H9 (cell line): ENCODE data around the gene RAB4B. TPM values are rescaled to one million over a fixed set of nuclear protein-coding genes. Genes with fewer than 3 reads are reported as not detected.

ENCODE experiments used
- DNase-seq: peaks from one replicate; pipeline ENCODE4 v3.0.0-alpha.2; 2017
- H2AFZ ChIP-seq: one replicate; pipeline ENCODE4 v1.6.1; 2013; ENCODE audit warnings: mild to moderate bottlenecking, low read length, control low read depth, moderate library complexity
- H2AK5ac ChIP-seq: 2 replicates; pipeline ENCODE4 v1.6.1; 2013; ENCODE audit warnings: low read length, control low read depth, mixed read lengths; ENCODE audit not compliant: insufficient read length
- H2BK120ac ChIP-seq: one replicate; pipeline ENCODE4 v1.6.1; 2013; ENCODE audit warnings: low read depth, mild to moderate bottlenecking, low read length, control low read depth, inconsistent platforms; ENCODE audit not compliant: poor library complexity, severe bottlenecking
- H2BK12ac ChIP-seq: 2 replicates; pipeline ENCODE4 v1.6.1; 2013; ENCODE audit warnings: low read length, control low read depth, mixed read lengths, low read depth; ENCODE audit not compliant: insufficient read length
- H2BK15ac ChIP-seq: 2 replicates; pipeline ENCODE4 v1.6.1; 2013; ENCODE audit warnings: low read depth, low read length, control low read depth
- H2BK20ac ChIP-seq: one replicate; pipeline ENCODE4 v1.6.1; 2013; ENCODE audit warnings: low read depth, mild to moderate bottlenecking, low read length, control low read depth, inconsistent platforms; ENCODE audit not compliant: poor library complexity, severe bottlenecking
- H2BK5ac ChIP-seq: 2 replicates; pipeline ENCODE4 v1.6.1; 2013; ENCODE audit warnings: low read length, control low read depth, mixed read lengths; ENCODE audit not compliant: insufficient read length
- H3K14ac ChIP-seq: 2 replicates; pipeline ENCODE4 v1.6.1; 2013; ENCODE audit warnings: low read length, control low read depth; ENCODE audit not compliant: insufficient read depth
- H3K18ac ChIP-seq: 2 replicates; pipeline ENCODE4 v1.6.1; 2013; ENCODE audit warnings: low read depth, mild to moderate bottlenecking, mixed read lengths, low read length, control low read depth; ENCODE audit not compliant: insufficient read length
- H3K23ac ChIP-seq: 2 replicates; pipeline ENCODE4 v1.6.1; 2013; ENCODE audit warnings: low read length, control low read depth, mixed read lengths, low read depth; ENCODE audit not compliant: insufficient read length
- H3K23me2 ChIP-seq: 2 replicates; pipeline ENCODE4 v1.6.1; 2013; ENCODE audit warnings: low read depth, mild to moderate bottlenecking, mixed read lengths, low read length, control low read depth; ENCODE audit not compliant: insufficient read length, poor library complexity, severe bottlenecking
- H3K27ac ChIP-seq: 2 replicates; pipeline ENCODE4 v1.5.1; 2013; ENCODE audit warnings: low read length, control low read depth, mixed read lengths, low read depth; ENCODE audit not compliant: insufficient read length
- H3K27me3 ChIP-seq: 2 replicates; pipeline ENCODE4 v1.6.1; 2013; ENCODE audit warnings: low read length, control low read depth, inconsistent platforms; ENCODE audit not compliant: insufficient read depth
- H3K4ac ChIP-seq: 2 replicates; pipeline ENCODE4 v1.6.1; 2013; ENCODE audit warnings: low read depth, mild to moderate bottlenecking, control low read depth, inconsistent platforms, low read length, moderate library complexity
- H3K4me1 ChIP-seq: 2 replicates; pipeline ENCODE4 v1.6.1; 2013; ENCODE audit warnings: low read length, control low read depth, inconsistent platforms; ENCODE audit not compliant: insufficient read depth
- H3K4me2 ChIP-seq: 2 replicates; pipeline ENCODE4 v1.6.1; 2013; ENCODE audit warnings: low read length, control low read depth, mixed read lengths; ENCODE audit not compliant: insufficient read length, insufficient read depth
- H3K56ac ChIP-seq: 2 replicates; pipeline ENCODE4 v1.6.1; 2013; ENCODE audit warnings: low read depth, mild to moderate bottlenecking, mixed read lengths, low read length, control low read depth; ENCODE audit not compliant: insufficient read length
- H3K79me1 ChIP-seq: 2 replicates; pipeline ENCODE4 v1.6.1; 2013; ENCODE audit warnings: low read depth, mild to moderate bottlenecking, moderate library complexity, low read length, control low read depth, inconsistent platforms; ENCODE audit not compliant: insufficient read depth, poor library complexity, severe bottlenecking
- H3K79me2 ChIP-seq: 2 replicates; pipeline ENCODE4 v1.6.1; 2013; ENCODE audit warnings: low read length, control low read depth, inconsistent platforms; ENCODE audit not compliant: insufficient read depth
- H3K9ac ChIP-seq: 2 replicates; pipeline ENCODE4 v1.6.1; 2013; ENCODE audit warnings: low read length, control low read depth, mixed read lengths; ENCODE audit not compliant: insufficient read length; ENCODE audit errors: extremely low read depth
- H3K9me3 ChIP-seq: one replicate; pipeline ENCODE4 v1.6.1; 2013; ENCODE audit warnings: low read depth, low read length, inconsistent platforms; ENCODE audit not compliant: control insufficient read depth
- H3T11ph ChIP-seq: one replicate; pipeline ENCODE4 v1.6.1; 2013; ENCODE audit warnings: mild to moderate bottlenecking, low read length, control low read depth, inconsistent platforms
- H4K20me1 ChIP-seq: one replicate; pipeline ENCODE4 v1.6.1; 2013; ENCODE audit not compliant: control insufficient read depth, insufficient read length, insufficient read depth
- H4K5ac ChIP-seq: 2 replicates; pipeline ENCODE4 v1.6.1; 2013; ENCODE audit warnings: low read depth, mild to moderate bottlenecking, mixed read lengths, low read length, control low read depth; ENCODE audit not compliant: insufficient read length
- H4K8ac ChIP-seq: replicated peaks from 2 replicates; pipeline ENCODE4 v1.6.1; 2013; ENCODE audit warnings: low read length, control low read depth, mixed read lengths, low read depth; ENCODE audit not compliant: insufficient read length
- H4K91ac ChIP-seq: 2 replicates; pipeline ENCODE4 v1.6.1; 2013; ENCODE audit warnings: low read depth, mild to moderate bottlenecking, moderate library complexity, mixed read lengths, low read length, control low read depth; ENCODE audit not compliant: insufficient read length
- H3K27ac Mint-ChIP-seq, 3 experiments: 2 replicates in 2 of 3; 3 replicates in 1 of 3; pipeline ENCODE4 v1.8.0; 2020 to 2021; ENCODE audit warnings: mixed read lengths in 3 of 3, mild to moderate bottlenecking in 1 of 3, moderate library complexity in 1 of 3
- H3K27me3 Mint-ChIP-seq: 2 replicates; pipeline ENCODE4 v1.8.0; 2021; ENCODE audit warnings: low read depth, mild to moderate bottlenecking, moderate library complexity, mixed read lengths
- H3K36me3 Mint-ChIP-seq, 3 experiments: 2 replicates in 2 of 3; 3 replicates in 1 of 3; pipeline ENCODE4 v1.8.0; 2020 to 2021; ENCODE audit warnings: low read depth in 3 of 3, mixed read lengths in 3 of 3; ENCODE audit not compliant: insufficient read depth in 1 of 3
- H3K4me1 Mint-ChIP-seq, 2 experiments: 2 replicates each; pipeline ENCODE4 v1.8.0; 2020; ENCODE audit warnings: mixed read lengths in 2 of 2
- H3K4me3 Mint-ChIP-seq, 2 experiments: 2 replicates in 1 of 2; 3 replicates in 1 of 2; pipeline ENCODE4 v1.8.0; 2020 to 2021; ENCODE audit warnings: mild to moderate bottlenecking in 2 of 2, mixed read lengths in 2 of 2, moderate library complexity in 1 of 2
- H3K9me3 Mint-ChIP-seq, 2 experiments: 2 replicates in 1 of 2; 3 replicates in 1 of 2; pipeline ENCODE4 v1.8.0; 2020; ENCODE audit warnings: mild to moderate bottlenecking in 2 of 2, mixed read lengths in 2 of 2, moderate library complexity in 1 of 2
- CTCF ChIP-seq: fragments of 200-600 bp; sonication (generic); conservative IDR thresholded peaks from 3 replicates; pipeline ENCODE4 v1.8.0; 2021; ENCODE audit warnings: antibody characterized with exemption, mild to moderate bottlenecking
- WGBS: extraction: QIAGEN DNeasy Blood & Tissue Kit; methylation state at CpG from one replicate; pipeline ENCODE4 v1.1.7; 2013; ENCODE audit warnings: missing lambda C conversion rate, low lambda C conversion rate, mixed read lengths; ENCODE audit not compliant: insufficient read length; ENCODE audit errors: extremely low coverage; 5-methylcytosine and 5-hydroxymethylcytosine counted together
- total RNA-seq: library from RNA; stranded (reverse); gene quantifications from 2 replicates; pipeline ENCODE4 v1.2.1, GENCODE V29; 2021

The RAB4B gene
- total RNA-seq, 1 experiment from 2014 or later: 26.8 TPM

- H3K14ac ChIP-seq: no peak overlapping the region
- no peaks in the 10 kb centered on the region for H3K23me2 ChIP-seq
- peaks cover 18 to 27% of the 10 kb centered on the region in 2 experiments for H3K4me1 Mint-ChIP-seq
- H3K79me1 ChIP-seq: peaks cover 17% of the 10 kb centered on the region
- peaks cover 3% of the 10 kb centered on the region for H4K20me1 ChIP-seq
- H2BK20ac ChIP-seq: no peak overlapping the region
- no peak overlapping the region for H3K4ac ChIP-seq
- H2BK5ac ChIP-seq: no peak overlapping the region
- no peak overlapping the region for H2BK120ac ChIP-seq
- no peak overlapping the region for H3K4me2 ChIP-seq
- no peak overlapping the region for H3T11ph ChIP-seq
- no peaks in the 10 kb centered on the region; the same call in none of the 2 replicates for H3K27me3 Mint-ChIP-seq
- H3K27ac ChIP-seq: no peak overlapping the region
- H3K4me3 Mint-ChIP-seq: peak overlapping the region; percentile 0 to 1; a peak in 2 of 5 replicates
- no CpG with 5 or more reads among the region's 11 CpGs for WGBS
- H3K27me3 ChIP-seq: no peaks in the 10 kb centered on the region; the same call in 1 of the 2 replicates
- H2AFZ ChIP-seq: no peak overlapping the region
- H3K23ac ChIP-seq: no peak overlapping the region
- no peak overlapping the region for H4K8ac ChIP-seq
- peak overlapping the region in 2 of 3 experiments; percentile 16 to 33; a peak in 4 of 7 replicates for H3K27ac Mint-ChIP-seq
- H2AK5ac ChIP-seq: no peak overlapping the region
- no peak overlapping the region for H4K91ac ChIP-seq
- H2BK12ac ChIP-seq: no peak overlapping the region
- no peak overlapping the region for H4K5ac ChIP-seq
- H3K56ac ChIP-seq: no peak overlapping the region
- no peak overlapping the region for H2BK15ac ChIP-seq
- DNase-seq: no peak
- H3K9me3 ChIP-seq: no peaks in the 10 kb centered on the region
- TF ChIP-seq CTCF: no peak
- no peak overlapping the region for H3K9ac ChIP-seq
- peaks cover 37% of the 10 kb centered on the region; the same call in 1 of the 2 replicates for H3K79me2 ChIP-seq
- H3K36me3 Mint-ChIP-seq: peaks cover 67 to 90% (median 82%) of the 10 kb centered on the region in 3 experiments
- no peaks in the 10 kb centered on the region for H3K4me1 ChIP-seq
- no peak overlapping the region for H3K18ac ChIP-seq
- H3K9me3 Mint-ChIP-seq: no peaks in the 10 kb centered on the region
Observed at GRCh38 chr19:40756502-40757110, 21.4 kb upstream of the RAB4B start.
